HG03520 (cell line): ENCODE measurements around the gene LAMB4.
A peak's percentile ranks its signal among the peaks of the same experiment; 100 is the strongest.

ENCODE experiments used
- ATAC-seq: cut with Tn5 transposase; IDR thresholded peaks from one replicate; pipeline ENCODE4 v1.9.1; 2021; ENCODE audit warnings: mild to moderate bottlenecking, moderate library complexity; ENCODE audit not compliant: unreplicated experiment

The LAMB4 gene

GRCh38 chr7:108130261-108130660, at the start of gene LAMB4:
TSS of gene LAMB4 (minus strand) at chr7:108130361. CDS start at chr7:108123164, 7,197 bp downstream.
- ATAC-seq: no peak

GRCh38 chr7:108178398-108178797, 48.2 kb upstream of the LAMB4 start:
- ATAC-seq: no peak

DNA sequence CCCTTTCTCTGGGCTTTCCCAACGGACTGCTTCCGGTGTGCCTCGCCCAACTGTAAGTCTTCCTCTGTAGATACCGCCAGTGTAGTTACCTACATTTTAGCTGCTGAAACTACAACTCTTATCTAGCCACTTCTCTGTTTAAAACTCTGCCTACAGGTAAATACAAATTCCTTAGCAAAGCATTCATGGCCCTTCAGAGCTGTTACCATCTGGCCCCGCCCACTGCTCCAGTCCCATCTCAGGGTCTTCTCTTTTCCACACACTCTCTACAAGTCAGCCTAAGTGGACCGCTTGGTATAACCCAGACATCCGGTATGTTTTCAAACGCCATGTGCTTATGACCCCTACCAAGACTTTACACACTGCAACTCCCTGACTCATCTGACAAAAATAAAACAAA, 41.0 kb upstream of the LAMB4 start:
- no peak for ATAC-seq

GRCh38 chr7:108170251-108170650, 40.1 kb upstream of the LAMB4 start:
- no peak for ATAC-seq

GRCh38 chr7:108167460-108167859, 37.3 kb upstream of the LAMB4 start:
- no peak for ATAC-seq

GRCh38 chr7:108166687-108167086, 36.5 kb upstream of the LAMB4 start:
- no peak for ATAC-seq

DNA sequence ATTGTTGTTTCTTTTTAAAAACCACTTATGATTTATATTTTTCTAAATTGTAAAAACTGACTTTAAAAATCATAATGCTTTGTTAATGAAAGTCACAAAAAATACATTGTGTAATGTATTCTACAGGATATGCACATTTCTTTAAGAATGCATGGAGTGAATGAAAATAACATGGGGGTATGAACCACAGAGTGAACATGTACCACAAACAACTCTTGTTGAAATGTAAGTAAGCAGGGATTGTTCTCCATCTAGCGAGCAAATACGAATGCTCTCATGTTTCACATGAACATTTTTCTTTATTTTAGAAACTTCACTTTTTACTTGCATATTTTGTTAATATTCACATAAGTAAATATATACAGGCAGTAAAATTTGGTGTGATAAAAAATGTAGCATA, 35.6 kb upstream of the LAMB4 start:
- ATAC-seq: no peak

DNA sequence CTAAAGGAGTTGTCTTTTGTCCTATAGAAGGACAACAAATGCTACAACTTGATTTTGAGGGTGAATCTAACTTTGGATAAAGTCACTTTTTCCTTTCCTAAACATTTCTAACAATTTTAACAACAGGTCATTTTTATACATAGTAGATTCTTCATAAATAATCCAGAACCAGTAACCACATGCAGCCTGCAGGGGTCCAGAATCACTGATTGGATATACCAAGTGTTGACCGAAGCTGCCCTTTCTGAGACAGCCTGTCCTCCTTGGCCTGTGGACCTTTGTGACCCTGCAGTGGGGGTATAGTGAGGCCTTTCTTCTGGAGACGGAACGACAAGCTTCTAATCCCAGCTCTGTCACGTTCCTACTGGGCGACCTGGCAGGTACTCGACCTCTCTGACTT, 34.8 kb upstream of the LAMB4 start:
- ATAC-seq: no peak

- no peak for ATAC-seq
Measured at GRCh38 chr7:108164342-108164741, 34.2 kb upstream of the LAMB4 start.

GRCh38 chr7:108158776-108159175, 28.6 kb upstream of the LAMB4 start:
- no peak for ATAC-seq

DNA sequence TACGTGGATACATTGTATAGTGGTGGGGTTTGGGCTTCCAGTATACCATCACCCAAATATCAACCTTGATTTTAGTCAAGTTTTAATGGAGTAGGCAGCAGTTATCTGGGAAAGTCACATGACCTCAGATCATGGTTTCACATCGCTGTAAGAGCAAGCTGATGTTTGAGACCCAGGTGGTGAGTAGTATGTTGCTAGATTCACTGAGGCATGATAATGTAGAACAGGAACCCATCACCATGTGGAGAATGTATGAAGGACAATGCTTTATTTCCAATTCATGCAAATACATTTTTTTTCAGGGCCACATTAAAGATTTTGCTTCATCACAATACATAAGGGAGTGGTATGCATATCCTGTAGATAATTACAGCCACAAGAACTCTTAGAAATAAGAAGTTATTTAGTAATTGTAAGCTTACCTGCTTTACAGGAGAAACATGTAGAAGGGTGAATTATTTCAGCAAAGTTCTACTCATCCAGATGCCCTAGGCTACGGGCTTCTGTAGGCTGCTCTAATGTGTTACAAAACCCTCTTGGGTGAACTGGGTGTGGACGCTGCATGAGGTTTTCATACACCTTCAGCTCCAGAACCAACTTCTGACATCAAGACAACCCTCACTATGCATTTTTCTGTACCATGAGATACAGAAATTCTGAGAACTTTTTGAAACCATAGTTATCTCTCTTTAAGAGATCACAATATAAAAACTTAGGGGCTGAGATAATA, 27.6 kb upstream of the LAMB4 start:
- ATAC-seq: no peak

DNA sequence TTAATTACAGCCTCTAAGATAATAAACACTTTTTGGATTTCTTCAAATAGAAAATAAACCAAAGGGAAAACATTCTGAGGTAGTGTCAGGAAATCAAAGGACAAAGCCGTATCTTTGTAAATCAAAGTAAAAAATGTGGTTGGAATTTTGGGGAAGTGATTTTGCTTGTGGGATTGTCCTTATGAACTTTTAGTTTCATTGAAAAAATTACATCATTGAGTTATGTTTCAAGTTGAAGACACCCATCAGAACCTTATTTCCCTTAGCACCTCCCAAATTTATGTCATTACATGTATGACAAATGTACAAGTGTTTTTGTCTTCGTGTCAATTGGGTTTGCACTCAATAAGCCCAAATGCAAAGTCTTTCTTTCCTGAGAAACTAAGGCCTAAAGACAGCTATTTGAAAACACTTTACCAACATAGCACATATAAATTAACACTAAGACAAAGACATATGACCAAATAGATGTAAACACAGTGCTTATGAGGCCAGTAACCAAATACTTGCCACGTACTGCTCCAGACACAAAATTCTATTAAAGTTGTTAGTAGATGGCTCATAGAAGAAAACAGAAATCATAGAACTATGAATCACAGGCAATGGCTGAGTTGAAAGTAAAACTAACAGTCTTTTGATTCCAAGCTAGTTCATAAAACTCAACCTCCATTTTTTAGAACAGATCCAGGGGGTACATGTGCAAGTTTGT, 26.9 kb upstream of the LAMB4 start:
- ATAC-seq: no peak

- no peak for ATAC-seq
Measured at GRCh38 chr7:108152198-108152597, 22.0 kb upstream of the LAMB4 start.

DNA sequence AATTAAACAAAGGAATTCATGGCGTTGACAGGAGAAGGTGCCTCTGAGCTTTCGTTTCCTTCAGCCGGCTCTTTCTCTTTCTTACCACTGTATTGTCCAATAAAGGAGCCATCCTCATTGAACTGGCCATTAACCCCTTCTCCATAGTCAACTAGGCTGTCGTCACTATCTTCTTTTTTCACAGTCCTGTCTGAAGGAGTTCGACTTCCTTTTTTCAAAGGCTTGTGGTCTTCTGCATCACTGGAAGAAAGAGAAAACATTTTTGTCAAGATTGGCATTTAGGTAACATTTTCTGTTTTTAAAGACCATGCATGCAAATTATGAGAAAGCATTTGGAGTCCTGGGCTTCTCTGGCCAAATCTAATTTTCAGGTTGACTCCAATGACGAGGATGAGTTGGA, 19.7 kb upstream of the LAMB4 start:
- ATAC-seq: no peak

DNA sequence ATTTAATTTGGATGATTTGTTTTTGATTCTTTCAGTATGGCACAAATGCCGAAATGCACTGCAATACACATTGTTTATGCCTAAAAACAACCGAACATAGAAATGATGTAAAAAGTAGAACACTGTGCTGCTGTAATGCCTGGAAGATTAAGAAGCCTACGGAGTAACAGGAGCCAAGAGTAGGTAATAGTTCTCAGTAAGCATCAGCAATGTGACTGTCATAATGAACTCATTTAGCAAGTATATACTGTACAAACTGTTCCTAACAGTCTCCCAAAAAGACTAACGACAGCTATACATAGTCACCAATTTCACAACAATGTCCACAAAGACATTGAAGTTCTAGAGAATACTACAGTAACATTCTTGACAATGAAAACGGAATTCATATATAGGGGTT, 19.0 kb upstream of the LAMB4 start:
- ATAC-seq: no peak

GRCh38 chr7:108147031-108147563, 16.9 kb upstream of the LAMB4 start:
- no peak for ATAC-seq

DNA sequence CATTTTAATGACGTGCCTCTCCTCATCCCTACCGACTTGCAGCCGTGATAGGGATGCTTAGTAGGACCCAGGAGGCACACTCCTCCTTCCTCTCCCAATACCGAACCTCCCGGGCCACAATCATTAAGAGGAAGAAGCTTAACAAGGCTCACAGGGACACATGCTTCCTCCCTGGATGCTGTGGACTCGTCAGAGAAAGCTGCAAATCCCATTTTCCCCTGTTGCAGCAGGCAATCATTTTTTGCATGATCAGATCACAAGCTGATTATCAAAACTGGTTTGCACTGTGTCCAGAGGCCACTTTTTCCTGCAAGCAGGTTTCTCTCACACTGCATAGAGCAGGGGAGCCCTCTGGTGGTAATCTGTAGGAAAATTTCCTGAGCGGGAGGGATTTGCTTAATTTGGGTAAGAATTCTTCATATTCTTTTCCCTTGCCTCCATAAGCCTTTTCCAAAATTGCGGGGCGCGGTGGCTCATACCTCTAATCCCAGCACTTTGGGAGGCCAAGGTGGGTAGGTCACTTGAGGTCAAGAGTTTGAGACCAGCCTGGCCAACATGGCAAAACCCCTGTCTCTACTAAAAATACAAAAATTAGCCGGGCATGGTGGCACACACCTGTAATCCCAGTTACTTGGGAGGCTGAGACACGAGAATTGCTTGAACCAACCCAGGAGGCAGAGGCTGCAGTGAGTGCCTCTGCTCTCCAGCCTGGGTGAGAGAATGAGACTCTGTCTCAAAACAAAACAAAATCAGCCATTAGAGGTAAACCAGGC, 16.1 kb upstream of the LAMB4 start:
- ATAC-seq: peak; percentile 54

DNA sequence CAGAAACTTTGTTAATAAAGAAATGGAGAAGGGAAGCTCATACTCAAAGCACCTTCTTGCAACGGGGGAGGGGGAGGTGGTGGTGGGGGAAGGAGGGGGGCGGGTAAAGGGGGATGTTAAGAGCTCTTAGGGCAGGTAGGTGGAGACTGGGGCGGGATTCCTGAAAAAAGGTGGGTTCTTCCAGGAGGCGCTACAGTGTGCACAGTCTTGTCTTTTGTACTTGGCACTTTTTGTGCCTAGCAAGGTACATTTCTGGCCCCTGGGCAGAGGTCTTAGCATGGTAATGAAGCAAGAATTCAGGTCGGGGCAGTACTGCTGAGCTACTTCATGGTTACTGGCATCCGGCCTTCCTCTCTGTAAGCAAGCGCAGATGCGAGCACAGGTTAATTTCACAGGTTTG, 15.2 kb upstream of the LAMB4 start:
- no peak for ATAC-seq

GRCh38 chr7:108144931-108145330, 14.8 kb upstream of the LAMB4 start:
- no peak for ATAC-seq

- ATAC-seq: no peak
Measured at GRCh38 chr7:108143658-108144420, 13.7 kb upstream of the LAMB4 start.
